ENCODE measurements around the gene ZNF431. TPM values are rescaled to one million over a fixed set of nuclear protein-coding genes. Genes with fewer than 3 reads are reported as not detected.
"Not testable (repeated sequence)": the region's sequence is repeated elsewhere in the genome, so short reads cannot be mapped to it uniquely, and the experiment has no call there.

The ZNF431 gene
- total RNA-seq, 1 donor from 2014 or later = 13.1 TPM

- no peak for DNase-seq (ENCODE audit: missing footprints)
- intact Hi-C loops (cut with DNase I) = no loop called here
- ATAC-seq = no peak
These were observed 3.7 kb upstream of the ZNF431 start for GRCh38 chr19:21138130-21138529.

DNA sequence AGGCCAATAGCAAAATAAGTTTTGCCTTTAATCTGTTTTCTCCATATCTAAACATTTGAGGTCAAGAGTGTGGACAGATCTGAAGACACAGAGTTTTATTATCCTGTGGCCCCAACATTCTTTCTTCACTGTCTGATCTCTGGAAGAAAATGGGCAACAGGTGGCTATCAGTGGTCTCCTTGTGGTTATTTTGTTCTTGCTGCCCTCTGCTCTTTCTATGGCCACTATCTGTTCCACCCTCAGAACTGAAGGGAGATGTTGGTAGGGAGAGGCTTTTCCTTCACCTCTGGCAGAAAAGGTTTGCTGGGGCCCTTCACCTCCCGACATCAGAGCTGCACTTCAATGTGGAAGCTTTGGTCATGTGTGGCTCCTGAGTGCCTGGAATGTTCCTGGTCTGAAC is 834 bp upstream of the ZNF431 start:
- ATAC-seq; intact Hi-C loops (cut with DNase I); DNase-seq (ENCODE audit: missing footprints): not testable (repeated sequence)

- DNase-seq (ENCODE audit: missing footprints) (no peak), ATAC-seq (no peak)
- intact Hi-C loops (cut with DNase I) = no loop called here
These were observed 1.6 kb downstream of the ZNF431 start for GRCh38 chr19:21143428-21143827.

DNA sequence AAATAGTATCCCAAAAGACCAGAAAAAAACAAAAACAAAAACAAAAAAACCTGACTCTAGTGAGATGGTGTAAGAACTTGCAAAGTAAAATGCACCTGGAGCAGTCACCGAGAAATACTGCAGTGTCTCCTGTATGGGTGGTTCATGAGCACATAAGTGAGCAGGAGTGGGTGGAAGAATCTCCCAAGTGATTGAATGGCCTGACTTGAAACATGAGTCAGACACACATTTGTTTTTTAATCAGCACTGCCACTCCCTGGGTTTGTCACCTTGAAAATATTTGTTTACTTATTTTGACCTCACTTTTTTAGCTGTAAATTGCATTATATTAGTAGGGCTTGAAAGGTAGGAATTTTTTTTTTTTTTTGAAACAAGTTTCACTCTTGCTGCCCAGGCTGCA is 2.0 kb downstream of the ZNF431 start:
- ATAC-seq = no peak
- intact Hi-C loops (cut with DNase I) = no loop called here

GRCh38 chr19:21147540-21147939 is 5.7 kb downstream of the ZNF431 start:
- DNase-seq (ENCODE audit: missing footprints) = no peak
- intact Hi-C loops (cut with DNase I) = no loop called here
- no peak for ATAC-seq

More for the DNA sequence above, 2.0 kb downstream of the ZNF431 start:
- DNase-seq (ENCODE audit: missing footprints) = no peak

DNA sequence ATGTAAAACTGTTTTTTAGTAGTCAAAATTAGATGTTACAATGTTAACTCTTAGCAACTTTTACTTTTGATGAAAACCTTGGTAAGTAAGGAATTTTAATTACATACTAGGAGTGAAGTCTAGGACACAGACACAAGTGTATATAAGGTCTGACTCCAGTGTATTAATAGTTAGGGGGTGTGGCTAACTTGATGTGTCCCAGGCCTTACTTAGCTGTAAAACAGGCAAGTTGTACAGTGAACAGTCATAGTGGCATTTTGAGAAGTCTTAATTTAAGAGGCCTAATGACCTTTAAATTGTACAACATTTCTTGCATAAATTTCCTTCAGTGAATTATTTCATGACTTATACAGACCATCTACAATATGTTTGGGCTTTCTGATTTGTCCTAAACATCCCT is 6.8 kb downstream of the ZNF431 start:
- intact Hi-C loops (cut with DNase I) = no loop called here
- DNase-seq (ENCODE audit: missing footprints) (no peak), ATAC-seq (peak; percentile 67)

- intact Hi-C loops (cut with DNase I) = loop anchor here (5.0 kb wide), 1 partner anchor 58 kb away; no protein-coding TSS in a partner anchor
- no peak for ATAC-seq
- DNase-seq (ENCODE audit: missing footprints) = no peak
These were observed 8.0 kb downstream of the ZNF431 start for GRCh38 chr19:21149877-21150276.

DNA sequence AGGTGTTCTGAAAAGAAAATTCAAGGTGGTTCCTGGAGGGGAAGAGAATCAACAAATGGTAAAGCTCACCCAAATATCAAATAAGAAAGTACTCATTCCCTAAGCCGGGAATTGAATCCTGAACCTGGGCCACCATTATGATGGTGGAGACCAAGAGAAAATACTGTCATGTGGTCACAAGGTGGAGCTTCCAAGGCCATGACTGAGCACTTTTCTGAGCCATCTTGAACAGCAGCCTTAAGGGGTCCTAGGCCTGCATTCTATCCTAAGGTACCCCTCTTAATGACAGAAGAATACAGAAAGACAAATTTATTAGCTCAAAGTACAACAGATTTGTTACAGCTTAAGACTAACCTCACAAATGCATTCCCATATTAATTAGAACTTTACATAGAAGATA is 9.6 kb downstream of the ZNF431 start:
- intact Hi-C loops (cut with DNase I) = loop anchor here (5.0 kb wide), 1 partner anchor 59 kb away; no protein-coding TSS in a partner anchor

DNA sequence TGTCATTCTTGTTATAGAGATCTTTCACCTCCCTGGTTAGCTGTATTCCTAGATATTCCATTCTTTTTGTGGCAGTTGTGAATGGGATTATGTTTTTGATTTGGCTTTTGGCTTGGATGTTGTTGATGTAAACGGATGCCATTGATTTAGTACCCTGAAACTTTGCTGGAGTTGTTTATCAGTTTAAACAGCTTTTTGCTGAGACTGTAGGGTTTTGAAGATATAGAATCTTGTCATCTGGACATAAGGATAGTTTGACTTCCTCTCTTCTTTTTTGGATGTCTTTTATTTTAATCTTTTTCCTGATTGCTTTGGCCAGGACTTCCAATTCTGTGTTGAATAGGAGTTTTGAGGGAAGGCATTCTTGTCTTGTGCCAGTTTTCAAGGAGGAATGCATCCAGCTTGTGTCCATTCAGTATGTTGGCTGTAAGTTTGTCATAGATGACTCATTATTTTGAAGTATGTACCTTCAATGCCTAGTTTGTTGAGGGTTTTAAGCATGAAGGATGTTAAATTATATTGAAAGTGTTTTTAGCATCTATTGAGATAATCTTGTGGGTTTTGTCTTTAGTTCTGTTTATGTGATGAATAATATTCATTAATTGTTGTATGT is 16.8 kb downstream of the ZNF431 start:
- DNase-seq (ENCODE audit: missing footprints) (no peak), ATAC-seq (no peak)
- intact Hi-C loops (cut with DNase I) = no loop called here

More for the DNA sequence above, 9.6 kb downstream of the ZNF431 start:
- ATAC-seq (no peak), DNase-seq (ENCODE audit: missing footprints) (no peak)

- ATAC-seq = no peak
- intact Hi-C loops (cut with DNase I) = no loop called here
These were observed 22.7 kb downstream of the ZNF431 start for GRCh38 chr19:21164541-21164940.

GRCh38 chr19:21166436-21166835 is 24.6 kb downstream of the ZNF431 start:
- intact Hi-C loops (cut with DNase I) = no loop called here
- DNase-seq (ENCODE audit: missing footprints) (no peak), ATAC-seq (no peak)

More at GRCh38 chr19:21164541-21164940, 22.7 kb downstream of the ZNF431 start:
- DNase-seq (ENCODE audit: missing footprints) = no peak

GRCh38 chr19:21197590-21198295 is 55.9 kb downstream of the ZNF431 start:
- DNase-seq (ENCODE audit: missing footprints) (no peak), ATAC-seq (no peak)
- intact Hi-C loops (cut with DNase I) = no loop called here

GRCh38 chr19:21202865-21203494 is 61.1 kb downstream of the ZNF431 start:
- no peak for DNase-seq (ENCODE audit: missing footprints)
- intact Hi-C loops (cut with DNase I) = loop anchor here (1.0 to 10.0 kb wide), 2 partner anchors 279 to 492 kb away; no protein-coding TSS in a partner anchor
- peak; percentile 16 for ATAC-seq

DNA sequence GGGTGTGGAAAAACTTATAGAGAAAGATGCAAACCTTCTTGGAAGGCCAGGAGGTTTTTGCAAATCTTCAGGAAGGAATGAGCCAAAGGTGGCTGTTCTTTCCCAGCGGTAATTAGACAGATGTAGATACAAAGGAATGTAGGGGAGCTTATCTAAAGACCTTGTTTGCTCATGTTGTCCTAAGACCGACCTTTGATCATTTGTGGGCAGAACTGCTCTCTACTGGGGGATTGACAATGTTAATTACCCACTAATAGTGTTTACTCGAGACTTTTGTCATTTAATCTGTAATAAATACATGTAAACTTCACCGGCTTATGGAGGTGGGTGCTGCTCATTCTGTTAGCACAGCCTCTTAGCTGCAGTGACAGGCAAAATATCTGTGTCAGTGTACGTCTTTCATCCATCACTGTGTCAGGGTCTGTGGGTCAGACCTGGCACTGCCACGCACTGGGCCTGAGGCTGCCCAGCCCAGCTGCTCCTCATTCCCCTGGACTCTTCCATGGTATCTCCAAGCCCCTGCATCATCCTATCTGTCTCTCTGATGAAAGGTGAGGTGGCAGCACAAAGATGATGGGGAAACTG is 68.3 kb downstream of the ZNF431 start:
- DNase-seq (ENCODE audit: missing footprints) (no peak), ATAC-seq (no peak)
- intact Hi-C loops (cut with DNase I) = no loop called here

- intact Hi-C loops (cut with DNase I) = no loop called here
- ATAC-seq = no peak
- DNase-seq (ENCODE audit: missing footprints) = no peak
These were observed 79.9 kb downstream of the ZNF431 start for GRCh38 chr19:21221693-21222092.

DNA sequence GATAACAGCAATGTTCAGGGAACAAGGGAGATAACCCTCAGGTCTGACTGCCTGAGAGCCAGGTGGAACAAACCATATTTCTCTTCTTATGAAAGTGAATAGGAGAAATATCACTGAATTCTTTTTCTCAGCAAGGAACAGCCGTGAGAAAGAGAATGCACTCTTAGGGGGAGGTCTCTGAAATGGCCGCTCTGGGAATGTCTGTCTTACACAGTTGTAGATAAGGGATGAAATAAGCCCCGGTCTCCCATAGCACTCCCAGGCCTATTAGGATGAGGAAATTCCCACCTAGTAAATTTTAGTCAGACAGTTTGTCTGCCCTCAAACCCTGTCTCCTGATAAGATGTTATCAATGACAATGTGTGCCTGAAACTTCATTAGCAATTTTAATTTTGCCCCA is 88.1 kb downstream of the ZNF431 start:
- ATAC-seq; intact Hi-C loops (cut with DNase I); DNase-seq (ENCODE audit: missing footprints): not testable (repeated sequence)

DNA sequence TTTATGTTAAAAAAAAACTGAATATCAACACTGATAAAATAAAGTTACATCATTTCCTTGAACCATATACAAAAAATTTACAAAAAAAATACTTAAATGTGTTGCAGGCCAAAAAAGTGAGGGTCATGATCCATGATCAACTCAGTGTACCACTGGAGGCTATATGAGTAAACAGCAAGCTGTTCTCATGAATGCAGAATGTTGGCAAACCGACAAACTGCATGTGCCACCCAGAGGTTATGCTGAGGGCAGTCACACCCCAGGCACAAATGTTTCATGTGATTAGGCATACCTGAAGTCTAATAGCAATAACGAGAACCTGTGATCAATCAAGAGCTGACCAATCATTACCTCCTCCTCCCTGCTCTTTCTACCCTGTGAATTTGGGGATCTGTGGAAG is 91.9 kb downstream of the ZNF431 start:
- ATAC-seq (no peak), DNase-seq (ENCODE audit: missing footprints) (no peak)
- intact Hi-C loops (cut with DNase I) = no loop called here

DNA sequence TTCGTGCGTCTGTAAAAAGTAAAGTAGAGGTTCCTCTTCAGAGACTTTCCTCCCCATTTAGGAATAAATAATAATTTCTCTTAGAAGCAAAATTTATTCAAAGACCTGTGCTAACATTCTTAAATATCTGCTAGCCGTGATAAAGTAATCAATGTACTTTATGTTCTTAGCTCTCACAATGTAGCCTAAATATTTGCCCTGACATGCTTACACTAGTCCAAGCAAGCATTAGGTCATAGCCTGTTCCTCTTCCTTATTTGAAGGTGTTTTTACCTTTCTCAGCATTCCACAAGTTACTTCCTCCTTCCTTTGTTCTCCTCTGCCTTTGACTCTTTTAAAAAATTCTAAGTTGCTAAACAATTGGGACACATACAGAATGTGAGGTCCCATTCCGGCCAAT is 94.9 kb downstream of the ZNF431 start:
- intact Hi-C loops (cut with DNase I); DNase-seq (ENCODE audit: missing footprints); ATAC-seq: not testable (repeated sequence)

GRCh38 chr19:21238670-21239069 is 96.8 kb downstream of the ZNF431 start:
- intact Hi-C loops (cut with DNase I) = no loop called here
- DNase-seq (ENCODE audit: missing footprints) (no peak), ATAC-seq (no peak)
